CD14-positive monocyte (primary cell): ENCODE data around the gene GABBR2. TPM values are rescaled to one million over a fixed set of nuclear protein-coding genes. Genes with fewer than 3 reads are reported as not detected.

Source experiments
- DNase-seq, 3 donors: peaks; one replicate each; pipeline ENCODE4 v3.0.0-alpha.2; 2011 to 2022
- H2AFZ ChIP-seq: 2 replicates; pipeline ENCODE4 v1.6.0; 2012; ENCODE audit warnings: mild to moderate bottlenecking, low read depth, low read length, inconsistent platforms; ENCODE audit not compliant: insufficient read depth, poor library complexity, severe bottlenecking
- H3K27ac ChIP-seq, 2 donors: 1 replicate in 1 of 2; 2 replicates in 1 of 2; pipeline ENCODE4 v1.5.1; 2012 to 2013; ENCODE audit warnings: low read length in 2 of 2, control low read depth in 1 of 2, inconsistent platforms in 1 of 2, low read depth in 1 of 2, mild to moderate bottlenecking in 1 of 2
- H3K27me3 ChIP-seq, 2 donors: one replicate each; pipeline versions ENCODE4 v1.6.0 to v1.6.1; 2011 to 2013; ENCODE audit warnings: low read length in 2 of 2; ENCODE audit not compliant: control insufficient read depth in 2 of 2, insufficient read depth in 2 of 2
- H3K36me3 ChIP-seq, 2 donors: replicated peaks in 1 of 2; 1 replicate in 1 of 2; 2 replicates in 1 of 2; pipeline versions ENCODE4 v1.5.1 to v1.6.1; 2012 to 2013; ENCODE audit warnings: low read length in 2 of 2, control low read depth in 1 of 2, inconsistent platforms in 1 of 2, mild to moderate bottlenecking in 1 of 2; ENCODE audit not compliant: insufficient read depth in 2 of 2, control insufficient read depth in 1 of 2
- H3K4me1 ChIP-seq, 2 donors: 1 replicate in 1 of 2; 2 replicates in 1 of 2; pipeline versions ENCODE4 v1.5.1 to v1.6.1; 2012 to 2013; ENCODE audit warnings: low read length in 2 of 2, control low read depth in 1 of 2, inconsistent platforms in 1 of 2, mild to moderate bottlenecking in 1 of 2, moderate library complexity in 1 of 2; ENCODE audit not compliant: insufficient read depth in 2 of 2, control insufficient read depth in 1 of 2
- H3K4me2 ChIP-seq: replicated peaks from 2 replicates; pipeline ENCODE3; 2012; ENCODE audit warnings: low read length, moderate library complexity, mild to moderate bottlenecking; ENCODE audit not compliant: poor library complexity, severe bottlenecking; ENCODE audit errors: extremely low read depth
- H3K4me3 ChIP-seq, 3 experiments: fragments of 200-600 bp in 1 of 3; sonication (generic) in 1 of 3; replicated peaks in 1 of 3; 1 replicate in 2 of 3; 2 replicates in 1 of 3; pipeline ENCODE4 v1.5.1; 2011 to 2013; ENCODE audit warnings: low read length in 3 of 3, mild to moderate bottlenecking in 3 of 3, control low read depth in 2 of 3, low read depth in 2 of 3, inconsistent platforms in 1 of 3, moderate library complexity in 1 of 3
- H3K79me2 ChIP-seq: 2 replicates; pipeline ENCODE4 v1.6.0; 2012; ENCODE audit warnings: mild to moderate bottlenecking, control low read depth, inconsistent platforms, low read length, moderate library complexity; ENCODE audit not compliant: insufficient read depth
- H3K9ac ChIP-seq: 2 replicates; pipeline ENCODE4 v1.6.0; 2017; ENCODE audit warnings: low read length, mild to moderate bottlenecking; ENCODE audit not compliant: insufficient read depth, poor library complexity, severe bottlenecking
- H3K9me3 ChIP-seq, 2 donors: replicated peaks in 1 of 2; 1 replicate in 1 of 2; 2 replicates in 1 of 2; pipeline versions ENCODE4 v1.5.1 to v1.6.1; 2012 to 2013; ENCODE audit warnings: low read length in 2 of 2, control low read depth in 1 of 2; ENCODE audit not compliant: control insufficient read depth in 1 of 2, insufficient read depth in 1 of 2
- H4K20me1 ChIP-seq: 2 replicates; pipeline ENCODE4 v1.6.0; 2012; ENCODE audit warnings: mild to moderate bottlenecking, low read length, control low read depth, moderate library complexity; ENCODE audit not compliant: insufficient read depth
- H3K27ac Mint-ChIP-seq, 7 donors: one replicate each; pipeline ENCODE4 v1.8.0; 2020; ENCODE audit warnings: mild to moderate bottlenecking in 7 of 7, mixed read lengths in 7 of 7, moderate library complexity in 6 of 7, inconsistent platforms in 2 of 7
- H3K27me3 Mint-ChIP-seq, 3 donors: one replicate each; pipeline ENCODE4 v1.8.0; 2021 to 2022; ENCODE audit warnings: low read depth in 3 of 3, mild to moderate bottlenecking in 3 of 3, mixed read lengths in 3 of 3, moderate library complexity in 3 of 3, inconsistent platforms in 1 of 3
- H3K36me3 Mint-ChIP-seq, 2 donors: one replicate each; pipeline ENCODE4 v1.8.0; 2020; ENCODE audit warnings: mixed read lengths in 2 of 2, inconsistent platforms in 1 of 2, mild to moderate bottlenecking in 1 of 2
- H3K4me1 Mint-ChIP-seq: one replicate; pipeline ENCODE4 v1.8.0; 2020; ENCODE audit warnings: mild to moderate bottlenecking, mixed read lengths
- H3K4me3 Mint-ChIP-seq, 2 donors: one replicate each; pipeline ENCODE4 v1.8.0; 2020; ENCODE audit warnings: mild to moderate bottlenecking in 2 of 2, mixed read lengths in 2 of 2, moderate library complexity in 1 of 2
- H3K9me3 Mint-ChIP-seq, 7 donors: one replicate each; pipeline ENCODE4 v1.8.0; 2020 to 2022; ENCODE audit warnings: mixed read lengths in 7 of 7, mild to moderate bottlenecking in 6 of 7, moderate library complexity in 6 of 7, inconsistent platforms in 2 of 7
- WGBS: methylation state at CpG from one replicate; pipeline ENCODE4 v1.1.5; 2013; ENCODE audit warnings: missing lambda C conversion rate; ENCODE audit not compliant: insufficient coverage; 5-methylcytosine and 5-hydroxymethylcytosine counted together
- intact Hi-C, 2 donors: fragments of 100-400 bp; cut with micrococcal nuclease; formaldehyde crosslinking; loops; one replicate each; pipeline versions ENCODE4 v1.15.0 to v1.15.1; 2023
- polyA plus RNA-seq, 3 donors: library from polyadenylated mRNA; depleted of rRNA in 1 of 3; unstranded in 2 of 3; stranded (reverse) in 1 of 3; fragments of 300-500 nt in 2 of 3; fragments of >200 nt in 1 of 3; fragmentation: Illumina TruSeq in 2 of 3; gene quantifications; 1 replicate in 2 of 3; 2 replicates in 1 of 3; pipeline ENCODE4 v1.2.3, GENCODE V29; 2012 to 2021
- TF ChIP-seq, protein P1 (sequence below): fragments of 200-600 bp; IDR thresholded peaks from one replicate; pipeline ENCODE4 v1.8.0; 2022; ENCODE audit warnings: antibody characterized with exemption, mild to moderate bottlenecking

GABBR2 gene
- polyA plus RNA-seq, 3 donors = not detected

DNA sequence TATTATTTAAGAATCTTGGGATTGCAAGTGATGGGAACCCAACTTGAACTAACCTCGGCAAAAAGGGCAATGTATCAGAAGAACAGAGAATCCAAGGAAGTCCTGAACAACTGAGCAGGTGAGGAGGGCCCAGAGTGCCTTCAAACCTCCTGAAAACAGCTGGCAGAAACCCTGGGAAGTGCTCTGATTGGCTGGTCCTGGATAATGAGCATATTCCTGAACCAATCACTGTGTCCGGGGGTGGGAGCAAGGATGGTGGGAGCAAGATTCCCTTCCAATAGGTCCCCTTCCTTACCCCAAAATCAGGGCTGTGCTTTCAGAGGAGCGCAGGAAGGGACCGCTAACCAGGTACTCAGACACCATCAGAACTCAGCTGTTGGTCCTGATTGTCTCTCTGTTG, 421.4 kb downstream of the GABBR2 start:
- Histone ChIP-seq H3K4me3 (no peak overlapping the region), H3K4me1 (no peaks in the 10 kb centered on the region), H3K27ac (no peak overlapping the region), H3K9me3 (no peaks in the 10 kb centered on the region), H3K36me3 (no peaks in the 10 kb centered on the region), H3K4me2 (no peak overlapping the region), H2AFZ (no peak overlapping the region), H3K79me2 (no peaks in the 10 kb centered on the region), H3K9ac (no peak overlapping the region), H4K20me1 (no peaks in the 10 kb centered on the region), H3K27me3 (no peaks in the 10 kb centered on the region)
- Mint-ChIP-seq H3K27ac (no peak overlapping the region), H3K4me1 (no peaks in the 10 kb centered on the region), H3K36me3 (no peaks in the 10 kb centered on the region), H3K4me3 (no peak overlapping the region), H3K27me3 (peaks cover 2 to 9% (median 8%) of the 10 kb centered on the region in 3 donors), H3K9me3 (peaks cover 0 to 2% (median 0%) of the 10 kb centered on the region in 7 donors)
- 88% methylated on average over 1 of the region's 4 CpGs for WGBS
- no peak for DNase-seq
- TF ChIP-seq, protein P1, sequence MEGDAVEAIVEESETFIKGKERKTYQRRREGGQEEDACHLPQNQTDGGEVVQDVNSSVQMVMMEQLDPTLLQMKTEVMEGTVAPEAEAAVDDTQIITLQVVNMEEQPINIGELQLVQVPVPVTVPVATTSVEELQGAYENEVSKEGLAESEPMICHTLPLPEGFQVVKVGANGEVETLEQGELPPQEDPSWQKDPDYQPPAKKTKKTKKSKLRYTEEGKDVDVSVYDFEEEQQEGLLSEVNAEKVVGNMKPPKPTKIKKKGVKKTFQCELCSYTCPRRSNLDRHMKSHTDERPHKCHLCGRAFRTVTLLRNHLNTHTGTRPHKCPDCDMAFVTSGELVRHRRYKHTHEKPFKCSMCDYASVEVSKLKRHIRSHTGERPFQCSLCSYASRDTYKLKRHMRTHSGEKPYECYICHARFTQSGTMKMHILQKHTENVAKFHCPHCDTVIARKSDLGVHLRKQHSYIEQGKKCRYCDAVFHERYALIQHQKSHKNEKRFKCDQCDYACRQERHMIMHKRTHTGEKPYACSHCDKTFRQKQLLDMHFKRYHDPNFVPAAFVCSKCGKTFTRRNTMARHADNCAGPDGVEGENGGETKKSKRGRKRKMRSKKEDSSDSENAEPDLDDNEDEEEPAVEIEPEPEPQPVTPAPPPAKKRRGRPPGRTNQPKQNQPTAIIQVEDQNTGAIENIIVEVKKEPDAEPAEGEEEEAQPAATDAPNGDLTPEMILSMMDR = no peak
- intact Hi-C loops = no loop called here

DNA sequence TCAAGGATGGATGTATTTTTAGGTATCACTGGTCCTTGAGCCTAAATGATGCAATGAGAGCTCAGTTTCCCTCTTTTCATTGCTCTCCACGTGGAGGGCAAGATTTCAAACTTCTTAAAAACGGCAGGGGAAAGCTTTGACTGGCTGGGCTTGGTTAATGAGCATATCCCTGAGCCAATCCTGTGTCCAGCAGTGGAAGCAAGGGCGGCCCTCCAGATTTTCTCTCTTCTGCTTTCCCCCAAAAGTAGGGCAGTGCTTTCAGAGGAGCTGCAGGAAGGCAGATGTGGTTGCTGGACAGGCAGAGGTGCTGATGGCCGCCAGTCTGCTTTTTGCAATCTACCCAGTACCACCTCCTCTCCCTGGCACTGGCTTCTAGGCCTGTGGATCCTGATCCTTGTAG, 423.3 kb downstream of the GABBR2 start:
- intact Hi-C loops = no loop called here
- H3K79me2 ChIP-seq = no peaks in the 10 kb centered on the region
- Mint-ChIP-seq H3K4me3 (no peak overlapping the region), H3K27ac (no peak overlapping the region), H3K9me3 (peaks cover 0 to 6% (median 2%) of the 10 kb centered on the region in 7 donors), H3K36me3 (no peaks in the 10 kb centered on the region), H3K4me1 (peaks cover 4% of the 10 kb centered on the region), H3K27me3 (peaks cover 4 to 13% (median 8%) of the 10 kb centered on the region in 3 donors)
- DNase-seq = no peak
- TF ChIP-seq, protein P1 = no peak
- WGBS = 100% methylated on average over 1 of the region's 4 CpGs
- no peak overlapping the region for H3K9ac ChIP-seq
- H3K9me3 ChIP-seq = no peaks in the 10 kb centered on the region
- H2AFZ ChIP-seq = no peak overlapping the region
- no peaks in the 10 kb centered on the region for H3K27me3 ChIP-seq
- no peak overlapping the region for H3K4me3 ChIP-seq
- H4K20me1 ChIP-seq = no peaks in the 10 kb centered on the region
- no peak overlapping the region for H3K4me2 ChIP-seq
- H3K27ac ChIP-seq = no peak overlapping the region
- H3K4me1 ChIP-seq = no peaks in the 10 kb centered on the region
- H3K36me3 ChIP-seq = no peaks in the 10 kb centered on the region
